ENCODE data around the gene ABHD14A.

The ABHD14A gene

DNA sequence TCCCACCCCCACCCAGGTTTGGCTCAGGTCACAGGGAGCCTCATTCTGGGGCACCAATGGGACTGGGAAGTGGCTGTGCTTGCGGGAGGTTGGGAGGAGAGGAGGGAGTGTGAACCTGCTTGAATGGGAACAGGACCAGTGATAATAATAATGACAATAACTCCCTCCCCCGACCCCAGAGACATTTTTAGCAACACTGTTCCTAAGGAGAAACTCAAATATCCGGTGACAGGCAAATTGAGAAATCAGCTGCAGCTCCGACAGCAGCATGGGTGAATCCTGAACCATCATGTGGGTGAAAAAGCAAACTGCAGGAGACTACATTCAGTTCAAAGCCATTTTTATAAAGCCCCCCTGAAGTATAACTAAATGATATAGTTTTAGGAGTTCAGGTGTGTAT, 32.4 kb downstream of the ABHD14A start:
- peak overlapping the region; percentile 58 for H3K27ac ChIP-seq
- no peak for DNase-seq (ENCODE audit: low spot score)
- TF ChIP-seq CTCF (conservative IDR thresholded peaks at IDR 0.05; ENCODE audit: low read depth): no peak
- ChIA-PET CTCF (interaction anchor here (0.7 to 1.0 kb wide), 3 partner anchors 10 to 137 kb away, joined by 4 read pairs; no protein-coding TSS in a partner anchor), POLR2A (ENCODE audit: low non-redundant PET) (no interaction called here)

DNA sequence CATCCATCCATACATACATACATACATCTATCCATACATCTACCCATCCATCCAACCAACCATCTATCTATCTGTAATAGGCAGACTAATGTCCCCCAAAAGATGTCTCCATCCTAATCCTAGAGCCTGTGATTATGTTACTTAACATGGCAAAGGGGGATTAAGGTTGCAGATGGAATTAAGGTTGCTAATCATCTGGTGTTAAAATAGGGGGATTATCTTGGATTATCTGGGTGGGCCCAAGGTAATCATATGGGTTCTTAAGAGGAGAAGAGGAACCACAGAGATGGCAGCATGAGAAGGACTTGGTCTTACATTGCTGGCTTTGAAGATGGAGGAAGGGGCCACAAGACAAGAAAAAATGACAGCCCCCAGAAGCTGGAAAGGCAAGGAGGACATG, 35.6 kb downstream of the ABHD14A start:
- no peak for TF ChIP-seq CTCF (conservative IDR thresholded peaks at IDR 0.05; ENCODE audit: low read depth)
- POLR2A ChIA-PET (ENCODE audit: low non-redundant PET): no interaction called here
- CTCF ChIA-PET: no interaction called here

GRCh38 chr3:52012699-52013098, 37.8 kb downstream of the ABHD14A start:
- POLR2A ChIA-PET (ENCODE audit: low non-redundant PET): no interaction called here
- CTCF ChIA-PET: no interaction called here
- DNase-seq (ENCODE audit: low spot score): no peak
- no peak for TF ChIP-seq CTCF (conservative IDR thresholded peaks at IDR 0.05; ENCODE audit: low read depth)
- peak overlapping the region; percentile 32 for H3K27ac ChIP-seq

More for the DNA sequence above, 35.6 kb downstream of the ABHD14A start:
- H3K27ac ChIP-seq: no peak overlapping the region
- no peak for DNase-seq (ENCODE audit: low spot score)

DNA sequence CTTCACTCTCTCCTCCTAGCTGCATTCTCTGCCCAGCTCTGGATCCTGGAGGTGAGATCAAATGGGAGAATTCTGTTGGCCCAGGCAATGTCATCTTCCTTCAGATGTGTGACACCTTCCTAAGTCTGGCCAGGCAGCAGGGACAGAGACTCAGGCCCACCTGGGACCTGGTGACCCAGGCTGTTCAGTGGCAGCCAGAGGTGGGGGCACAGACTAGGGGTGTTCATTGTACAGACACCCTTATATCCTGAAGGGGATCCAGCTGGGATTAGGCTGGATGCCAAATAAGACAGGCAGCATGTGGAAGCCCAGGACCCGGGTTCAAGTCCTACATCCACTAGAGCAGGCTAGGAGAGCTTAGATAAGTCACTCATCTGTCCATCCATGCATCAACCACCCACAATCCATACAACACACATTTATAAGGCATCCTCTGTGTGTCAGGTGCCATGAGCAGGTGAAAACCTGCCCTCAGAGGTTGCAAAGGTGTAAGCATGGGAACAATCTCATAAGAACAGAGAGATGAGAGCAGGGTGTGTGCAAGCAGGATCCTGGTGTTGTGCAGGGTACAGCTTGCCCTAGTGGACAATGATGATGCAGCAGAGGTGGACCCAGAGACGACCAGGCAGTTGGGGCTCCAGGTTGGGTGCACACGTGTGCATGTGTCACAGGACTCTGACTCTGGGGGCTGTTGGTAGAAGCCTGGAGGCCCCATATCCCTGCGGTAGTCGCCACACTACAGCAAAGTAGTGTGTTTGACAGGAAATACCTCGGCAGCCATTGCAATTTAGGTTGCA, 39.1 kb downstream of the ABHD14A start:
- CTCF ChIA-PET: interaction anchor here (0.7 kb wide), 2 partner anchors 13 to 22 kb away, joined by 3 to 5 read pairs; no protein-coding TSS in a partner anchor
- H3K27ac ChIP-seq: peak overlapping the region; percentile 32; the same call in 1 of the 2 replicates
- no peak for TF ChIP-seq CTCF (conservative IDR thresholded peaks at IDR 0.05; ENCODE audit: low read depth)
- no peak for DNase-seq (ENCODE audit: low spot score)
- POLR2A ChIA-PET (ENCODE audit: low non-redundant PET): no interaction called here

- peak overlapping the region; percentile 26 for H3K27ac ChIP-seq
- no peak for TF ChIP-seq CTCF (conservative IDR thresholded peaks at IDR 0.05; ENCODE audit: low read depth)
- CTCF ChIA-PET: no interaction called here
- no peak for DNase-seq (ENCODE audit: low spot score)
- POLR2A ChIA-PET (ENCODE audit: low non-redundant PET): no interaction called here
These were observed 39.7 kb downstream of the ABHD14A start for GRCh38 chr3:52014613-52015012.

GRCh38 chr3:52015438-52016228, 40.8 kb downstream of the ABHD14A start:
- no peak for TF ChIP-seq CTCF (conservative IDR thresholded peaks at IDR 0.05; ENCODE audit: low read depth)
- H3K27ac ChIP-seq: peak overlapping the region; percentile 26
- ChIA-PET CTCF (interaction anchor here (0.7 kb wide), 1 partner anchor 38 kb away, joined by 3 read pairs; no protein-coding TSS in a partner anchor), POLR2A (ENCODE audit: low non-redundant PET) (no interaction called here)
- DNase-seq (ENCODE audit: low spot score): no peak
